ENCODE data around the gene SPOUT1.
"Not testable (repeated sequence)": the region's sequence is repeated elsewhere in the genome, so short reads cannot be mapped to it uniquely, and the experiment has no call there.

- TF ChIP-seq EZH2 (IDR thresholded peaks at IDR 0.05; ENCODE audit: borderline replicate concordance, insufficient read depth, low read depth, low read length, poor library complexity, severe bottlenecking); CTCF (IDR thresholded peaks at IDR 0.05): not testable (repeated sequence)
Measured at GRCh38 chr9:128843171-128843570, 13.6 kb upstream of the SPOUT1 start.

Measured in B cell (primary cell).